ENCODE measurements around the gene SMYD5. TPM values are rescaled to one million over a fixed set of nuclear protein-coding genes. Genes with fewer than 3 reads are reported as not detected.

The SMYD5 gene
- total and polyA plus RNA-seq, 2 donors from 2014 or later: 20.8 to 23.5 TPM

DNA sequence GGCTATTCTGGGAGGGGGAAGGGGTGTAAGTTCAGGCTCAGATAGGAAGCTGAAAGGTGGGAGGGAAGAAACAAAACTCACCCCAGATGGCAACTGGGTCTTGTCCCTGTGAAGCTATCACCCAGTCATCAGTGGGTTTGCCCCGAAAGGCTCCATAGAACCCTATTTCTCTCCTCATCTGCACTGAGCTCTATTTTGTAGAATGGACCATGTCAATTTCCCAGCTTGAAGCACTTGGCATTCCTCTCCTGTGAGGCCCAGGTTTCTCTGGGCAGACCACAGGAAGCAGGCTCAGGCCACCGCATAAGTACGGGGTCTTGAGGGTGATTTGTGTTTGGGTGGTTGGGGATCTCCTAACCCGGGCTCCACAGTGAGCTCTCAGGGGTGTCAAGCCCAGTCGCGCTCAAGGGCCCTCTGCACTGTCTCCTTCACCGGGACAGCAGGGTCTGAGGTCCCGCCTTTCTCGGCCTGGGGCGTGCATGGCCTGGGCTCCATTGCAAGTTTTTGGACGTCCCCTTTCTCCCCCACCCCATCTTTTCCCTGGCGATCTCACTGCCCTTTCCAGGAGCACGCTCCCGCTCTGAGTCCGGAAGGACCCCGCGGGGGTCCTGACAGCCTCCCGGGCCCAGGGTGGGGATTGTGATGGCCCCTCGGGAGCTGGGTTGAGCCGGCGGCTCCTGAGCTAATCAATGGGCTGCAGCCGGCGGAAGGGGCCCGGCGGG is 38.9 kb upstream of the SMYD5 start:
- peak overlapping the region in 1 of 3 donors; percentile 46 for H3K4me3 ChIP-seq (ENCODE audit: low read length in 3 of 3)
- H3K27me3 ChIP-seq (ENCODE audit: control insufficient read depth, insufficient read depth, low read length): peaks cover 21% of the 10 kb centered on the region
- TF ChIP-seq, protein P1, sequence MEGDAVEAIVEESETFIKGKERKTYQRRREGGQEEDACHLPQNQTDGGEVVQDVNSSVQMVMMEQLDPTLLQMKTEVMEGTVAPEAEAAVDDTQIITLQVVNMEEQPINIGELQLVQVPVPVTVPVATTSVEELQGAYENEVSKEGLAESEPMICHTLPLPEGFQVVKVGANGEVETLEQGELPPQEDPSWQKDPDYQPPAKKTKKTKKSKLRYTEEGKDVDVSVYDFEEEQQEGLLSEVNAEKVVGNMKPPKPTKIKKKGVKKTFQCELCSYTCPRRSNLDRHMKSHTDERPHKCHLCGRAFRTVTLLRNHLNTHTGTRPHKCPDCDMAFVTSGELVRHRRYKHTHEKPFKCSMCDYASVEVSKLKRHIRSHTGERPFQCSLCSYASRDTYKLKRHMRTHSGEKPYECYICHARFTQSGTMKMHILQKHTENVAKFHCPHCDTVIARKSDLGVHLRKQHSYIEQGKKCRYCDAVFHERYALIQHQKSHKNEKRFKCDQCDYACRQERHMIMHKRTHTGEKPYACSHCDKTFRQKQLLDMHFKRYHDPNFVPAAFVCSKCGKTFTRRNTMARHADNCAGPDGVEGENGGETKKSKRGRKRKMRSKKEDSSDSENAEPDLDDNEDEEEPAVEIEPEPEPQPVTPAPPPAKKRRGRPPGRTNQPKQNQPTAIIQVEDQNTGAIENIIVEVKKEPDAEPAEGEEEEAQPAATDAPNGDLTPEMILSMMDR (IDR thresholded peaks at IDR 0.05; ENCODE audit: borderline replicate concordance, extremely low read depth, insufficient read depth): no peak
- no peak overlapping the region for H3K27ac ChIP-seq (ENCODE audit: low read depth in 2 of 2, low read length in 2 of 2)
- FAIRE-seq: no peak
- H3K4me1 ChIP-seq (ENCODE audit: control insufficient read depth in 2 of 3, insufficient read depth in 2 of 3, low read depth in 1 of 3, low read length in 3 of 3): peaks cover 0 to 14% (median 7%) of the 10 kb centered on the region in 3 donors
- no peaks in the 10 kb centered on the region for H3K36me3 ChIP-seq (ENCODE audit: control insufficient read depth in 2 of 3, insufficient read depth in 3 of 3, low read length in 3 of 3)
- peak overlapping the region in 2 of 3 donors; percentile 11 to 34 for H3K9ac ChIP-seq (ENCODE audit: low read length in 3 of 3)
- intact Hi-C loops (cut with DNase I): loop anchor here (5.0 kb wide), 1 partner anchor 278 kb away; no protein-coding TSS in a partner anchor
- DNase-seq: peak in 1 of 5 donors; percentile 31
- no peaks in the 10 kb centered on the region for H3K9me3 ChIP-seq (ENCODE audit: control insufficient read depth in 2 of 3, insufficient read depth in 1 of 3, low read length in 3 of 3)

DNA sequence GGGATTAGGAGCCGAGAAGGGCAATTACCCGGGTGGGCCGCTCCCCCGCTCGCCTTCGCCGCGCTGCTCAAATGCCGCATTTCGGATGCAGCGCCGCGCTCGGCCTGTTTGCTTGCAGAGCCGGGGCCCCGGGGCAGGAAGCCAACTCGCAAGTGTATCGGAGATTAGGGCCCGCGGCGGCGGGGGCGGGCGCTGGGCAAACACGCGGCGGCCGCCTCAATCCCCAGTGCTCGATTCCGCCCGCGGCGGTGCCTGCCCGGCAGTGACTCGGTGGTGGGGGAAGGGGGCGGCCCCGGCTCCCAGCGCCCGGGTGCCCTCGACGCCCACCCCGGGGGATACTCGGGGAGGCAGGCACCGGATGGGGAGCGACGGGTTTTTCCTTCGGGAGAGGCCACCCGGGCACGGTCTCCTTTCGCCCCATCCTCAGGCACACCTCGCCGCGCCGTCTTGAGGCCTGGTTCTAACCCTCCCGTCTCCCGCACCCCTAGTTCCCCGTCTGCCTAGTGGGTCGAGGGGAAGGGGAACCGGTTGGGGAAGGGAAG is 38.3 kb upstream of the SMYD5 start:
- H3K27ac ChIP-seq (ENCODE audit: low read depth in 2 of 2, low read length in 2 of 2): peak overlapping the region in 1 of 2 donors; percentile 51
- peak; percentile 75 to 94 (median 82) for DNase-seq

DNA sequence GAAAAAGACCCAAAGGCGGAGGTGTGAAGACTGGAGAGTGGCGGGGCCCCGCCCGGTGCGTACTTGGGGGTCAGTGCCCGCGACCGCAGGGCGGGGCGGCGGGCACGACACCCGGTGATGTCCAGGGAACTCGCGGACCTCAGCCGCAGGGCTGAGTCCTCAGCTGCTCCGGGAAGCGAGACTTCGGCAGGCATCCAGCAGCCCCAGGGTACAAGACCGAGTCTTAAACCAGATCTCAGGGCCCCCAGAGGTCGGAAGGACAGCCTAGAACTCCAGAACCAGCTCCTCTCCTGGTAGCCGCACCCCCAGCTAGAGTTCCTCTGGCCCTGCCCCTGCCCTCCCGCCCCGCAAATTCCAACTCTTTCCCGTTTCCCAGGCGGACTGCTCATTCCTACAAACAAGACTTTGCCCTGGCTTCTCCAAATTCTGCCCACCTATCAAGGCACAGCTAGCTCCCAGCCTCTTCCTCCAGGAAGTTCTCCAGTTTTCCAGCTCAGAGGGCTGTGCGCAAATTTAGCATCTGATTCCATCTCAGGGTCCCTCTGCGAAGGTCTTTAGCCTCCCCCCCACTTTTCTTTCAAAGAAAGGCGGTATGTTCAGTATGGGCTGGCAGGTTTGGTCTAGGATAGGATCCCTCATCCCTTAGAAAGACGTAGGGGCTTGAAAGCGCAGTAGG is 37.7 kb upstream of the SMYD5 start:
- H3K4me3 ChIP-seq (ENCODE audit: low read length in 3 of 3): peak overlapping the region in 2 of 3 donors; percentile 16 to 73

More for the DNA sequence above, 38.3 kb upstream of the SMYD5 start:
- FAIRE-seq: no peak
- Histone ChIP-seq H3K4me3 (ENCODE audit: low read length in 3 of 3) (peak overlapping the region in 1 of 3 donors; percentile 46), H3K27me3 (ENCODE audit: control insufficient read depth, insufficient read depth, low read length) (peaks cover 21% of the 10 kb centered on the region), H3K4me1 (ENCODE audit: control insufficient read depth in 2 of 3, insufficient read depth in 2 of 3, low read depth in 1 of 3, low read length in 3 of 3) (peaks cover 0 to 14% (median 7%) of the 10 kb centered on the region in 3 donors), H3K9me3 (ENCODE audit: control insufficient read depth in 2 of 3, insufficient read depth in 1 of 3, low read length in 3 of 3) (no peaks in the 10 kb centered on the region), H3K9ac (ENCODE audit: low read length in 3 of 3) (peak overlapping the region in 2 of 3 donors; percentile 11 to 65), H3K36me3 (ENCODE audit: control insufficient read depth in 2 of 3, insufficient read depth in 3 of 3, low read length in 3 of 3) (no peaks in the 10 kb centered on the region)
- intact Hi-C loops (cut with DNase I): loop anchor here (5.0 kb wide), 1 partner anchor 278 kb away; no protein-coding TSS in a partner anchor
- TF ChIP-seq, protein P1 (IDR thresholded peaks at IDR 0.05; ENCODE audit: borderline replicate concordance, extremely low read depth, insufficient read depth): no peak

More for the DNA sequence above, 37.7 kb upstream of the SMYD5 start:
- peak overlapping the region; percentile 85 to 88 for H3K27ac ChIP-seq (ENCODE audit: low read depth in 2 of 2, low read length in 2 of 2)
- H3K9me3 ChIP-seq (ENCODE audit: control insufficient read depth in 2 of 3, insufficient read depth in 1 of 3, low read length in 3 of 3): no peaks in the 10 kb centered on the region
- H3K36me3 ChIP-seq (ENCODE audit: control insufficient read depth in 2 of 3, insufficient read depth in 3 of 3, low read length in 3 of 3): no peaks in the 10 kb centered on the region
- peaks cover 21% of the 10 kb centered on the region for H3K27me3 ChIP-seq (ENCODE audit: control insufficient read depth, insufficient read depth, low read length)
- TF ChIP-seq, protein P1 (IDR thresholded peaks at IDR 0.05; ENCODE audit: borderline replicate concordance, extremely low read depth, insufficient read depth): no peak
- peaks cover 0 to 14% (median 7%) of the 10 kb centered on the region in 3 donors for H3K4me1 ChIP-seq (ENCODE audit: control insufficient read depth in 2 of 3, insufficient read depth in 2 of 3, low read depth in 1 of 3, low read length in 3 of 3)
- H3K9ac ChIP-seq (ENCODE audit: low read length in 3 of 3): peak overlapping the region in 2 of 3 donors; percentile 10 to 65
- FAIRE-seq (no peak), DNase-seq (peak; percentile 22 to 74 (median 35))
- intact Hi-C loops (cut with DNase I): loop anchor here (5.0 kb wide), 1 partner anchor 279 kb away; no protein-coding TSS in a partner anchor
